Activated CD4-positive, alpha-beta T cell treated with anti-CD3 and anti-CD28 coated beads, Interleukin-2, amount 50 U/mL, for 48 hours (primary cell): ENCODE data around the gene TIMM23.
"Not testable (repeated sequence)": the region's sequence is repeated elsewhere in the genome, so short reads cannot be mapped to it uniquely, and the experiment has no call there.

Experiments
- DNase-seq, 2 experiments: peaks; one replicate each; pipeline ENCODE4 v3.0.0-alpha.2; 2020

The TIMM23 gene

GRCh38 chr10:45972106-45972812 lies at the start of gene TIMM23:
TSS of gene TIMM23 (plus strand) at chr10:45972489. CDS start at chr10:45972625, 136 bp downstream.
- DNase-seq, result peak; percentile 85 to 87

GRCh38 chr10:45926790-45927189 lies 45.5 kb upstream of the TIMM23 start:
- not testable (repeated sequence) for DNase-seq

- DNase-seq, result not testable (repeated sequence)
Observed at GRCh38 chr10:45931305-45931704, 41.0 kb upstream of the TIMM23 start.

- DNase-seq, result not testable (repeated sequence)
Observed at GRCh38 chr10:45934788-45935187, 37.5 kb upstream of the TIMM23 start.

GRCh38 chr10:45939176-45939697 lies 33.1 kb upstream of the TIMM23 start:
- DNase-seq, result not testable (repeated sequence)

GRCh38 chr10:45941196-45941595 lies 31.1 kb upstream of the TIMM23 start:
- DNase-seq, result not testable (repeated sequence)

- DNase-seq, result not testable (repeated sequence)
Observed at GRCh38 chr10:45945476-45945875, 26.8 kb upstream of the TIMM23 start.

GRCh38 chr10:45947363-45947762 lies 24.9 kb upstream of the TIMM23 start:
- DNase-seq, result not testable (repeated sequence)

GRCh38 chr10:45948801-45949200 lies 23.5 kb upstream of the TIMM23 start:
- DNase-seq, result not testable (repeated sequence)

GRCh38 chr10:45954367-45954766 lies 17.9 kb upstream of the TIMM23 start:
- DNase-seq, result not testable (repeated sequence)

- not testable (repeated sequence) for DNase-seq
Observed at GRCh38 chr10:45956634-45957033, 15.7 kb upstream of the TIMM23 start.

- not testable (repeated sequence) for DNase-seq
Observed at GRCh38 chr10:45957928-45958327, 14.4 kb upstream of the TIMM23 start.

GRCh38 chr10:45962686-45963452 lies 9.4 kb upstream of the TIMM23 start:
- DNase-seq, result not testable (repeated sequence)

GRCh38 chr10:45971019-45971418 lies 1.3 kb upstream of the TIMM23 start:
- not testable (repeated sequence) for DNase-seq

- not testable (repeated sequence) for DNase-seq
Observed at GRCh38 chr10:45971742-45972105, 565 bp upstream of the TIMM23 start.

- not testable (repeated sequence) for DNase-seq
Observed at GRCh38 chr10:45972813-45973169, 502 bp downstream of the TIMM23 start.

GRCh38 chr10:45974041-45974440 lies 1.8 kb downstream of the TIMM23 start:
- not testable (repeated sequence) for DNase-seq

- not testable (repeated sequence) for DNase-seq
Observed at GRCh38 chr10:45978554-45978953, 6.3 kb downstream of the TIMM23 start.

GRCh38 chr10:45981367-45981766 lies 9.1 kb downstream of the TIMM23 start:
- not testable (repeated sequence) for DNase-seq

- peak; percentile 7 to 34 for DNase-seq
Observed at GRCh38 chr10:45983538-45984186, 11.4 kb downstream of the TIMM23 start.

- DNase-seq, result not testable (repeated sequence)
Observed at GRCh38 chr10:45984473-45984872, 12.2 kb downstream of the TIMM23 start.

GRCh38 chr10:45985590-45985989 lies 13.3 kb downstream of the TIMM23 start:
- DNase-seq, result not testable (repeated sequence)

GRCh38 chr10:45997557-45997956 lies 25.3 kb downstream of the TIMM23 start:
- no peak for DNase-seq
